ENCODE measurements around the gene ABHD6. TPM values are rescaled to one million over a fixed set of nuclear protein-coding genes. Genes with fewer than 3 reads are reported as not detected.

The ABHD6 gene
- total RNA-seq, 4 donors from 2014 or later = 18.8 to 29.7 (median 19.5) TPM

DNA sequence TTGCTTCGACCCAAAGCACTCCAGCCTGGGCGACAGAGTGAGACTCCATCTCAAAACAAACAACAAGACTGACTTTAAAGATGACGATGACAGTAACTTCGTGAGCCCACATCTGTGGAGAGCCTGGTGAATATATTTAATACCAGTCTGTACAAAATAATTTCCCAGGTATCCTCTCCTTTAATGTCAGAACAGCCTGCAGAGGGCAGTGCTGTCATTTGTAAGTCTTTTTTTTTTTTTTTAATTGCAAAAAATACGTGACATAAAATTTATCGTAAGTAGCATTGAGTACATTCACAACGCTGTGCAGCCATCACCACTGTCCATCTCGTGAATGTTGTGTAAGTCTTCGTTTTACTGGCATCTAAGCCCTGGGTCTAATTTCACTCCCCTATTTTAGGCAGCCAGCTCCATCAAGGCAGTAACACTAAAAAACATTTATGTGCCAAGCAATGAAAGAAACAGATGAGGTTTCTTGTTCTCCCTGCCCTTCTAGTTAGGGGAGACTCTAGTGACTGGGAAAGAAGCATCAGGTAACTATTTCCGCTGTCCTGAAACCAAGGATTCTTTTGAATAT, 70.1 kb downstream of the ABHD6 start:
- Histone ChIP-seq H3K36me3 (peaks cover 2 to 33% (median 4%) of the 10 kb centered on the region in 3 donors), H3K4me1 (peaks cover 0 to 47% (median 23%) of the 10 kb centered on the region in 4 donors), H3K4me3 (peak overlapping the region; percentile 65 to 88 (median 82)), H3K27me3 (no peaks in the 10 kb centered on the region), H3K27ac (peak overlapping the region in 3 of 4 donors; percentile 92 to 98 (median 95)), H3K9me3 (no peaks in the 10 kb centered on the region)
- TF ChIP-seq EP300 (IDR thresholded peaks at IDR 0.05) (no peak), POLR2A (IDR thresholded peaks at IDR 0.05) (no peak)
- TF ChIP-seq, protein P1, sequence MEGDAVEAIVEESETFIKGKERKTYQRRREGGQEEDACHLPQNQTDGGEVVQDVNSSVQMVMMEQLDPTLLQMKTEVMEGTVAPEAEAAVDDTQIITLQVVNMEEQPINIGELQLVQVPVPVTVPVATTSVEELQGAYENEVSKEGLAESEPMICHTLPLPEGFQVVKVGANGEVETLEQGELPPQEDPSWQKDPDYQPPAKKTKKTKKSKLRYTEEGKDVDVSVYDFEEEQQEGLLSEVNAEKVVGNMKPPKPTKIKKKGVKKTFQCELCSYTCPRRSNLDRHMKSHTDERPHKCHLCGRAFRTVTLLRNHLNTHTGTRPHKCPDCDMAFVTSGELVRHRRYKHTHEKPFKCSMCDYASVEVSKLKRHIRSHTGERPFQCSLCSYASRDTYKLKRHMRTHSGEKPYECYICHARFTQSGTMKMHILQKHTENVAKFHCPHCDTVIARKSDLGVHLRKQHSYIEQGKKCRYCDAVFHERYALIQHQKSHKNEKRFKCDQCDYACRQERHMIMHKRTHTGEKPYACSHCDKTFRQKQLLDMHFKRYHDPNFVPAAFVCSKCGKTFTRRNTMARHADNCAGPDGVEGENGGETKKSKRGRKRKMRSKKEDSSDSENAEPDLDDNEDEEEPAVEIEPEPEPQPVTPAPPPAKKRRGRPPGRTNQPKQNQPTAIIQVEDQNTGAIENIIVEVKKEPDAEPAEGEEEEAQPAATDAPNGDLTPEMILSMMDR (IDR thresholded peaks at IDR 0.05) = peak in 2 of 5 experiments; percentile 23 to 25
- WGBS, 2 donors = 29 to 36% methylated on average over 10 of the region's 10 CpGs
- DNase-seq (ENCODE audit: low spot score in 2 of 2) = peak in 1 of 2 donors; percentile 43

DNA sequence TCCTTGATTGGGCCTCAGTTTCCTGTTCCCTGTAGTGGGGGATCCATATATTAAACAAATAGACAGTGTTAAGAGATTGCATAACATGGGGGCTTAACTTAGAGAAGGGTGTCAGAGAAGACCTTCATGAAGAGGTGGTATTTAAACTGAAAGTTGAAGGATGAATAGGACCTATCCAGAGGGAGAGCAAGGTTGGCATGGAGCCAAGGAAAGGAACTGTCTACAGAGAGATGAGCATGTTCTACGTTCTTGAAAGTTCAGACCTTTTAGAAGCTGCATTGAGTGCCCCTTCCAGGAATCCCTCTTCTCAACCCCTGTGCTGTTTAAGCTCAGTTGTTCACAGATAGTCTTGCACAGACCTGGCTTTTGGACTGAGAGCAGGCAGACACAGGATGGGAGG, 71.1 kb downstream of the ABHD6 start:
- Histone ChIP-seq H3K27me3 (no peaks in the 10 kb centered on the region), H3K9me3 (no peaks in the 10 kb centered on the region), H3K4me3 (peak overlapping the region in 1 of 4 donors; percentile 13), H3K27ac (peak overlapping the region in 1 of 4 donors; percentile 15), H3K4me1 (peaks cover 0 to 52% (median 23%) of the 10 kb centered on the region in 4 donors), H3K36me3 (peaks cover 2 to 43% (median 4%) of the 10 kb centered on the region in 3 donors)
- 5 to 14% methylated on average over 1 of the region's 1 CpG for WGBS, 2 donors
- TF ChIP-seq POLR2A (IDR thresholded peaks at IDR 0.05) = no peak
- no peak for TF ChIP-seq EP300 (IDR thresholded peaks at IDR 0.05)
- TF ChIP-seq, protein P1 (IDR thresholded peaks at IDR 0.05) = no peak
- DNase-seq (ENCODE audit: low spot score in 2 of 2) = peak in 1 of 2 donors; percentile 30

DNA sequence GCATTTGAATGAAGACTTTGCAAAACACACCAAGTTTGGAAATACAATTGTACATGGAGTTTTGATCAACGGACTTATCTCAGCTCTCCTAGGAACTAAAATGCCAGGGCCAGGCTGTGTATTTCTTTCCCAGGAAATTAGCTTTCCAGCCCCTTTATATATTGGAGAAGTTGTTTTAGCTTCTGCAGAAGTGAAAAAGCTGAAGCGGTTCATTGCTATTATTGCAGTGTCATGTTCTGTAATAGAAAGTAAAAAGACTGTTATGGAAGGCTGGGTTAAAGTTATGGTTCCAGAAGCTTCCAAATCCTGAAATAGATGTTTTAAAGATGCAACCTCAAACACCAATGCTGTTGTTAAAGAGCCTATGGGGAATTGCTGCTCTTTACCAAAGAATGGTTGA, 80.2 kb downstream of the ABHD6 start:
- no peak for TF ChIP-seq POLR2A (IDR thresholded peaks at IDR 0.05)
- TF ChIP-seq EP300 (IDR thresholded peaks at IDR 0.05) = no peak
- TF ChIP-seq, protein P1 (IDR thresholded peaks at IDR 0.05) = no peak
- H3K27me3 ChIP-seq = no peaks in the 10 kb centered on the region
- H3K36me3 ChIP-seq = peaks cover 0 to 68% (median 0%) of the 10 kb centered on the region in 3 donors
- WGBS, 2 donors = 71 to 80% methylated on average over 2 of the region's 2 CpGs
- H3K4me3 ChIP-seq = no peak overlapping the region
- no peak for DNase-seq (ENCODE audit: low spot score in 2 of 2)
- H3K4me1 ChIP-seq = peaks cover 0 to 9% (median 0%) of the 10 kb centered on the region in 4 donors
- no peaks in the 10 kb centered on the region for H3K9me3 ChIP-seq
- no peak overlapping the region for H3K27ac ChIP-seq

DNA sequence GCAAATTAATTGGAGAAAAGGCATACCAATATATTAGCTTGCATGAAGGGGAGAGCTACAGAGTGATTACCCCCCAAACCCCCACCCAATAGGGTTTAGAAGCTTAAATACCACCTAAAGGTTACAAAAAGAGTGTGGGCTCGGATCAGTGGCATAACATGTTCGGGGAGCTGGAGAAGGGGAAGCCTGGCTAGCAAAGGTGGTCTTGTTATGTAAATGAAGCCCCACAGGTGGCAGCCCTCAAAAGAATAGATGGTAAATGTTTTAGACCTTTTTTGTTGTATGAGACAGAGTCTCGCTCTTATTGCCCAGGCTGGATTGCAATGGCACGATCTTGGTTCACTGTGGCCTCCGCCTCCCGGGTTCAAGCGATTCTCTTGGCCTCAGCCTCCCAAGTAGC, 84.2 kb downstream of the ABHD6 start:
- Histone ChIP-seq H3K36me3 (peaks cover 0 to 28% (median 5%) of the 10 kb centered on the region in 3 donors), H3K27me3 (no peaks in the 10 kb centered on the region), H3K9me3 (no peaks in the 10 kb centered on the region), H3K27ac (no peak overlapping the region), H3K4me3 (no peak overlapping the region), H3K4me1 (peaks cover 0 to 14% (median 4%) of the 10 kb centered on the region in 4 donors)
- TF ChIP-seq POLR2A (IDR thresholded peaks at IDR 0.05) (no peak), EP300 (IDR thresholded peaks at IDR 0.05) (no peak)
- TF ChIP-seq, protein P1 (IDR thresholded peaks at IDR 0.05) = no peak
- no peak for DNase-seq (ENCODE audit: low spot score in 2 of 2)
- 86 to 94% methylated on average over 7 of the region's 7 CpGs for WGBS, 2 donors

DNA sequence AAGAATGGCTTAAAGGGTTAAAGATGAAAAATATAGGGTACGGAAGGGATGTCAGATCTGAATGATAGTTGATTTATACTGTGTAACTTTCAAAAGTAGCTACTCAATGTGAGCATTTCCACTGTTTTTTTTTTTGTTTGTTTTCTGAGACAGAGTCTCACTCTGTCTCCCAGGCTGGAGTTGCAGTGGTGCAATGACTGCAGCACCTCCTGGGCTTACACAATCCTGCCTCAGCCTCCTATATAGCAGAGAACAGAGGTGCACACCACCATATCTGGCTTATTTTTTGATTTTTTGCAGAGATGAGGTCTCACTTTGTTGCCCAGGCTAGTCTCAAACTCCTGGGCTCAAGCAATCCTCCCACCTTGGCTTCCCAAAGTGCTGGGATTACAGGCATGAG, 85.2 kb downstream of the ABHD6 start:
- WGBS, 2 donors = 57 to 62% methylated on average over 1 of the region's 1 CpG
- no peaks in the 10 kb centered on the region for H3K9me3 ChIP-seq
- H3K4me3 ChIP-seq = no peak overlapping the region
- DNase-seq (ENCODE audit: low spot score in 2 of 2) = no peak
- H3K27ac ChIP-seq = no peak overlapping the region
- no peaks in the 10 kb centered on the region for H3K27me3 ChIP-seq
- H3K4me1 ChIP-seq = peaks cover 0 to 14% (median 4%) of the 10 kb centered on the region in 4 donors
- TF ChIP-seq POLR2A (IDR thresholded peaks at IDR 0.05) (no peak), EP300 (IDR thresholded peaks at IDR 0.05) (no peak)
- TF ChIP-seq, protein P1 (IDR thresholded peaks at IDR 0.05) = no peak
- H3K36me3 ChIP-seq = peaks cover 0 to 18% (median 5%) of the 10 kb centered on the region in 3 donors

Measured in tibial nerve (tissue), 4 donors.